ENCODE data around the gene LECT2.

LECT2 gene

DNA sequence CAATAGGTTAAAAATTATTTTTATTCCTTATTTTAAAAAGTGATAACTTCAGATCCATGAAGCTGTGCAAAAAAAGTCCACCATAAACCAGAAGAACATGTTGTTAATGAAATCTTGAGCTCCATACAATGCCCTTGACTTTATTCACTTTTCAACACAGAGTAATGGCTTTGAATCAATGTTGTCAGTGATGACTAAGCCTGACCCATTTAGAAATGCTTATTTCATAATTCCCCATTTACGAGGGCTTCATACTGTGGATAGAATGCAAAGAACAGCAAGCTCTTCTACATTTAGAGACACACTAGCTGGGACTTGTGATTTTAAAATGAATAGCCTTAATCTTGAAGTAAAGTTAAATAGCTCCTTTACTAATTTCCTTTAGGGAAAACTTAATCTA is 33.4 kb downstream of the LECT2 start:
- Histone ChIP-seq H3K4me3 (no peak overlapping the region), H3K27ac (no peak overlapping the region)
- TF ChIP-seq, protein P1, sequence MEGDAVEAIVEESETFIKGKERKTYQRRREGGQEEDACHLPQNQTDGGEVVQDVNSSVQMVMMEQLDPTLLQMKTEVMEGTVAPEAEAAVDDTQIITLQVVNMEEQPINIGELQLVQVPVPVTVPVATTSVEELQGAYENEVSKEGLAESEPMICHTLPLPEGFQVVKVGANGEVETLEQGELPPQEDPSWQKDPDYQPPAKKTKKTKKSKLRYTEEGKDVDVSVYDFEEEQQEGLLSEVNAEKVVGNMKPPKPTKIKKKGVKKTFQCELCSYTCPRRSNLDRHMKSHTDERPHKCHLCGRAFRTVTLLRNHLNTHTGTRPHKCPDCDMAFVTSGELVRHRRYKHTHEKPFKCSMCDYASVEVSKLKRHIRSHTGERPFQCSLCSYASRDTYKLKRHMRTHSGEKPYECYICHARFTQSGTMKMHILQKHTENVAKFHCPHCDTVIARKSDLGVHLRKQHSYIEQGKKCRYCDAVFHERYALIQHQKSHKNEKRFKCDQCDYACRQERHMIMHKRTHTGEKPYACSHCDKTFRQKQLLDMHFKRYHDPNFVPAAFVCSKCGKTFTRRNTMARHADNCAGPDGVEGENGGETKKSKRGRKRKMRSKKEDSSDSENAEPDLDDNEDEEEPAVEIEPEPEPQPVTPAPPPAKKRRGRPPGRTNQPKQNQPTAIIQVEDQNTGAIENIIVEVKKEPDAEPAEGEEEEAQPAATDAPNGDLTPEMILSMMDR (IDR thresholded peaks at IDR 0.05): no peak
- DNase-seq (ENCODE audit: low spot score): no peak

DNA sequence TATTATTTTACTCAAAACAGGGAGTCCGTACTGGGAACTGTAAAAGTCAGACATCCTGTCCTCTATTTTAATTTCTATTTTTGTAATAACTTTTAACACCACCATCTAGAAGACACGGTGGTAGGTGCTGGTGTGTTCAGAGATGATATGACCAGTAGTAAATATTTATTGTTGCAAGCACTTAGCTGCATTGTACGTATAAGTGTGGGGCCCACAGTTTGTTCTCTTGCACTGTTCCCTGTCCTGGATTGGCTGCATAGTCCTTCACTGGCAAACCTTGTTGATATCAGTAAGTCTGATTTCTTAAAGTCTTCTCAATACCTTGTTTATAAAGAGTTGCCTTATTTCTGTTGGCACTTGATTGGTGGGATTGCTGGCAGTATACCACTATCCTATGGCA is 34.6 kb downstream of the LECT2 start:
- TF ChIP-seq, protein P1 (IDR thresholded peaks at IDR 0.05): no peak
- Histone ChIP-seq H3K4me3 (no peak overlapping the region), H3K27ac (no peak overlapping the region)
- no peak for DNase-seq (ENCODE audit: low spot score)

DNA sequence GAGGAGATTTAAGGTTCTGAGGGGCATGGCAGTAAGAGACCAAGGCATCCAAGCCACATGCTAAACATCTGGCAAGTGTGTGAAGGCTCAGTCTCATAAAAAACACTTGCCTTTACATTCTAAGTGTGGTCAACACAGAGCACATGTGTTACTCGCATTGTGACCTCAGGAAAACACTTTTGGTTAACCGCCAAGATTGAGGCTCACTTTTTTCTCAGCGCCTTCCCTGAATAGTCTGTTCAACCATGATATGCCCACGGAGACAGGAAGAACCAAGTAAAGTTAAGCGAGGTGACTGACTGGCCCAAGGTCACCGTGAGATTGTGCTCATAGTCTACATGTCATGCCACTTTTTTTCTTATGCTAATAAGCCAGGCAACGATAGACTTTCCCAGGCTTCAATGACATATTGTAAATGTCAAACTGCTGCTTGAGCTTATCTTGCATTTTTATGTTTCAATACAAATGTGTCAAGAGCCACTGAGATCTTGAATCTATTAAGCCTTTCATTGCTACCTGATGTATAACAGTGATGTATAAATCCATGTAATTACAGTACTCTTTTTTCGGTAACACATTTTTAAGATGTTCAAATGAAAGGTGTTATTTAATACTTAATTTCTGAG is 38.0 kb downstream of the LECT2 start:
- H3K27ac ChIP-seq: no peak overlapping the region
- H3K4me3 ChIP-seq: no peak overlapping the region
- TF ChIP-seq, protein P1 (IDR thresholded peaks at IDR 0.05): no peak
- DNase-seq (ENCODE audit: low spot score): no peak

DNA sequence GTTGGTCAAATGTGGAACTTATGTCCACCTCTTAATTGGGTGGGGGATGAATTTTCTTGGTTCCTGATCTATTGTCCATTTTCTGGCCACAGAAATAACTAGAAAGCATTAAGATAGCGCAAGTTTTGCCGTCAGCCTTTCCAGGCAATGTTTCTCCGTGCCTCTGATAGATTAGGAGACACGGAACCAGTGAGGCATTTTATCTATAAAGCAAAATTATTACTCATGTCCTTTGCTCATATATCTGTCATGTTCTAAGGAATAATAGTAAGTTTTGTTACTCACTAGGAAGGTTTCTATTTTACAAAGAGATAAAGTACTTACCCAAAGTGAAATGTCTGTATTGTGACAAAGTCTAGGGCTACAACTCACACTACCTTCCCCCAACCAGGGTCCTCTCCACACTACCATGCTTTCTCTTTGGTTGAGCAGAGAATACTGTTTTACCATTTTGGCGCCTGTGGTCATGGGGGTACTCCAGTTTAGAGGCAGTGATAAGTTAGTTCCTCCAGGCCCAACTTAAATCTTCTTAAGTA is 39.2 kb downstream of the LECT2 start:
- DNase-seq (ENCODE audit: low spot score): no peak
- H3K27ac ChIP-seq: no peak overlapping the region
- no peak overlapping the region for H3K4me3 ChIP-seq
- TF ChIP-seq, protein P1 (IDR thresholded peaks at IDR 0.05): no peak

DNA sequence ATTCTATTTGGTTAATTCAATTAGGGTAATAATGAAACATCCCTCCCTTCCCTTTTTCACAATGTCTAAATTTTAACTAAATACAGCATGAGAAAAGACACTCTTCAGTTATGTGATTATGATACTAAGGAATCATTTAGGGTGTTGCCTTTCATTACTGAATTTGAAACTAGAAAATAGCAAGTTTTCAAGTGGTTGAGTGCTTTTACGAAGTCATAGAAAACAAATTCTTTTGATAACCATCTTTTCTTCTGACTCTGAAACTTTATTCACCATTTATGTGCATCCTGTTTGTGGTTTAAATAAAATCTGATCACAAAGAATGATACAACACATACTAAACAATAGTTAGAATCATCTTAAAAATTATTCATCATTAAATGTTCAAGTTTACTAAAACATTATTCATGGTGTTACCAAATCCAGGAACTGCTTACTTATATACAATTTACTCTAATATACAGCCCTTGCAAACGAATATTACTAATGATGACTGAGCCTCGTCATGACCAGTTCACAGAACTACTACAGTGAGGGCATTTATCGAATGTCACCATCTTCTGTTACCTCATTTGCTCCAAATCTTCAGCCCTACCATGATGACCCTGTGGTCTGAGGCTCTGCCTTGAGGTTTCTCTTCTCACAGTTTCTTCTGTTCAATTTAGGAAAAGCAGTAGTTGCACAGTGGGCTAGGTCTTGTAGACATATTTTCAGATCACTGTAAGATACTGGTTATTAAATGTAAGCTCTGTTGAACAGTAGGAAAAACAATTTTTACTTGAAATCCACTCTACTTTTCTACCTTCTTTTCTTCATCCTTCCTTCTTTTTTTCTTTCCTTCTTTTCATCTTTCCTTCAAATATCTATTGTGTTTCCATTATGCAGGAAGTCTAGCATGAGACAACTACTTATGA is 40.8 kb downstream of the LECT2 start:
- no peak overlapping the region for H3K4me3 ChIP-seq
- DNase-seq (ENCODE audit: low spot score): no peak

DNA sequence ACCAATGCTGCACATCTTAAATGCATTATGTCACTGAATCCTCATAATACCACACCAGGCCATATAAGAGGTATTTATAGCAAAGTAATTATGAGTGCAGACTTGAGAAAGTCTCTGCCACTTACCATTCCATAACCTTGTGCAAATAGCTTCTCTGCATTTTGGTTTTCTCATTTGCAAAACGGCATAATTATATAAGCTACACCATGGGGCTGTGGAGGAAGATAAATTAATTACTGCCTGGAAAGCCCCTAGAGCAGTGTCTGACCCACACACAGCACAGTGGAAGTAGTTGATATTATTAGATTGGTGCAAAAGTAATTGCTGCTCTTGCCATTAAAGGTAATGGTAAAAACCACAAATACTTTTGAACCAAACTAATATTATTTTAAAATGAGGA is 49.6 kb downstream of the LECT2 start:
- no peak for DNase-seq (ENCODE audit: low spot score)
- no peak overlapping the region for H3K27ac ChIP-seq
- TF ChIP-seq, protein P1 (IDR thresholded peaks at IDR 0.05): no peak
- no peak overlapping the region for H3K4me3 ChIP-seq

More for the DNA sequence above, 40.8 kb downstream of the LECT2 start:
- no peak overlapping the region for H3K27ac ChIP-seq
- TF ChIP-seq, protein P1 (IDR thresholded peaks at IDR 0.05): no peak

Measured in coronary artery (tissue), 2 donors.